ENCODE measurements around the gene S1PR1.

Gene S1PR1

DNA sequence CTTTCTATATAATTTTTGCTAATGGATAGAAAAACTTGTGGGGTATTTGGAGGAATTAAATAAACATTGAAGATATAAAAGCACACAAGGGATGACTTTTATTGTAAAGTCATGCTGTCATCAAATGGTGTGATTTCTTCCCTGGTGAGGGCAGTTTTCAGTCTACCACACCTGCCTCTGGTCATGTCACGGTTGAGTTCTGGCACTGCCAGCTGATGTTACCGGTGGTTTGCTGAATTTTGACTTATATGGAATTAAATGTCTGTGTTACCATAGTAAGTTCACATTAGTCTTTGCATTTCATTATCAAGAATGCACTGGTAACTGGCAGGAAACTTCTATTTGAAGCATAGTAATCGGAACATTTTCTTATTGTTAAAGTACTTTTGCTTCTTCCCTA lies 13.4 kb downstream of the S1PR1 start:
- no peak for DNase-seq

- no peak for DNase-seq
These were observed 13.9 kb downstream of the S1PR1 start for GRCh38 chr1:101250656-101251272.

GRCh38 chr1:101251504-101251903 lies 14.7 kb downstream of the S1PR1 start:
- DNase-seq = no peak

GRCh38 chr1:101253976-101254674 lies 17.3 kb downstream of the S1PR1 start:
- peak in 1 of 2 experiments; percentile 23 for DNase-seq

DNA sequence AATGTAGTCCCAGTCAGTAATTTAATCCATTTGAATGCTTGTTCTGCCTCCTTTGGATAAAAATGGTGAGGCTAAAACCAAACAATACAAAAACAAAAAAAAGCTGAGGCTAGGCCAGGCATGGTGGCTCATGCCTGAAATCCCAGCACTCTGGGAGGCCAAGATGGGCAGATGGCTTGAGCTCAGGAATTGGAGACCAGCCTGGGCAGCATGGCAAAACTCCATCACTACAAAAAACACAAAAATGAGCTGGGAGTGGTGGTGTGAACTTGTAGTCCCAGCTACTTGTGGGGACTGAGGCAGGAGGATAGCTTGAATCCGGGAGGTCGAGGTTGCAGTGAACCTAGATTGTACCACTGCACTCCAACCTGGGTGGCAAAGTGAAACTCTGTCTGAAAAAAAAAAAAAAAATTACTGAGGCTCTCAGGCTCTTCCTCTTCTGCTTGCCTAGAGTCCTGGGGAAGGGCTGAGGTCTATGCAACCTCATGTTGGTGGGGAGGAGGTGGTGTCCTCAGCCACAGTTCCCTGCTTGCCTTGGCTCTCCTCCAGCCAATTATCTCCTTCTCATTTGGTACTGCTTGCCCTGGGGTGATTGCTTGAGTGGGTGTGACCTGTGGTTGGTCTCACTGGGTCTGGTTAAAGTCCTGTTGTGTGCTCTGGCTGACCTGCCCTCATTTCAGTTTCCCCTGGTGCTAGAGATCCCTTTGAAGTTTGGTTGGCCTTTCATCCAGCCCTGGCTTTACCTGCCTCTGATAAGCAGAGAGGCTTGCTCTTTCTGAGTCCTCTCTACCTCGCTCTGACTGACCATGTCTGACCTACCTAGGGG lies 20.9 kb downstream of the S1PR1 start:
- peak; percentile 80 to 81 for DNase-seq

DNA sequence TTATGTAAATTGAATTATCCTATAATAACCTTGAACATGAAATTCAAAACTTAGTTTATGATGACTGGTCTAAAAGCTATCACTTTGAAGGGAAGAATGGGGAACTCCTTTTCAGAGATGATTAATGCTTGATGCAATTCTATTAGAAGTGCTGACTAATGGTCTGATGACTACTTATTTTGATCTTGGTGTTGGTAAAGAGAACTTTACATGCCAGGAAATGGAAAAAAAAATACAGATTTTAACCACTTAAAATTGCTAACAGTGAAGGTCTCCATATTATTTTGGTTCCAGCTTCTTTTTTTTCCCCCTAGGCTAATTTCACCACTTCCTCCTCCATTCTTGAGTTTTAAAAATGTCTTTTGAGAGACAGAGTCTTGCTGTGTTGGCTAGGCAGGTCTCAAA lies 22.9 kb downstream of the S1PR1 start:
- DNase-seq = peak; percentile 37 to 55

DNA sequence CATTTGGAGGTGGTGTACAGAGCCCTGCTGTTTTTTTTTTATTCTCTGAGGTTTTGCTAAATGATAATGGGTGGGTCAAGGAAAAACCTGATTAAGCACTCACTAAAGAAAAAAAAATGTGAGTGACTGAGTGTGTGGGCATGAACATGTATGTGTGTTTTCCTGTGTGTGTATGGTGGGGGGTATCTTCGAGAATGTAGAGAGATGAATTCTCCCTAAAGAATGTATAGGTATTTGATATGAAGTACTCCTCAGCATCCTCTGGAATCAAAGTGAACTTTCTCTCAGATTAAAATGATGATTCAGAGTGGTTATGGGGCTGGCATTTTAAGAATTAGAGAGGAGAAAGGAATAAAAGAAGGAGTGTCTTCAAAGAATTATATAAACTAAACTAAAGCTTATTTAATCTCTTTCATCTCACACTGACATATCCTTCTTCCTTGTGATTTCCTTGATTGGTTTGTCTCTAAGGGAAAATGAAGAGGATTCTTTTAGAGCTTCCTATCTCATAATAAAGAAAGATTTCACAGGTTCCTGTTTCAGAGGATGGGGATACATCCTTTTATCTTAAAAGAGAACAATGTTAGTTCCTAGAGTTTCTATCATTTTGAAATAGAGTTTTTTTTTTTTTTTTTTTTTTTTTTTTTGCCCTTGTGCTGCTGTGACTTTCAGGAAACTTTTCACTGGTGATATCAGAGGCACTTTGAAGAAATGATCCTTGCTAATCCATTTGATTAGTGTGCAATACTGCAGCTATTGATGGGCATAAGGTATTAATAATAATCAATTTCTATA lies 23.9 kb downstream of the S1PR1 start:
- no peak for DNase-seq

- DNase-seq = no peak
These were observed 24.8 kb downstream of the S1PR1 start for GRCh38 chr1:101261623-101262022.

GRCh38 chr1:101262060-101262459 lies 25.2 kb downstream of the S1PR1 start:
- DNase-seq = peak in 1 of 2 experiments; percentile 37

DNA sequence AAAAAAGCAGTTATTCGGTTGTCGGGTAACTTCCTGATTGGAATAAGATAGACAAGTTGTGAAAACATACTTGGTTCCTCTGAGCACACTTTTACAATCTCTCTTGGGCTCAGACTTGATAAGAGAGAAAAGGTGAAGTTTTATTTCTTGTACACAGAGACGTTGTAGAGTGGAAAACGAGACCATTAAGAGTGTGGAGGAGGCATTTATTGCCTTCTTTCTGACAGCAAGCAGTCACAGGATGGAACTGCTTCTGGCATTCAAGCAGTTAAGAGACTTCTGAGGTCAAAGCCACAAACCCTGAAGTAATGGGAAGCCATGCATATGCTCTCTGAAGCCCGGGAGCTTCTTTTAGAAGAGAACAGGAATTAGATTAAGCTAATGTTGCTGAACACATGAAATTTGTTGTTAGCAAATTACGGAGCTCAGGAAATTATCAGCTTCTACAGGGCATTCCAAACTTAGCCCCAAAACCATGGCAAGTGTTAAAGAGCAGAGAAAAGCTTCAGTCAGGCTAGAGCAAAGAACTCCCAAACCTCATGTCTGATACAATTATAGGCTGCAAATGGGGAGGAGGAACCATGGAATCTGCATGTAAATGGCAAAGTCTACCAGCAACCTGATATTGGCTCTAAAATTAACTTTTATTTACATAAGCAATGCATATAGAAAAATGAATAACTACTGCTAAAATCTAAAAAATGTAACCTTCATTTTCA lies 26.0 kb downstream of the S1PR1 start:
- DNase-seq = peak; percentile 63 to 80

- no peak for DNase-seq
These were observed 27.9 kb downstream of the S1PR1 start for GRCh38 chr1:101264697-101265096.

GRCh38 chr1:101265684-101266083 lies 28.9 kb downstream of the S1PR1 start:
- no peak for DNase-seq

DNA sequence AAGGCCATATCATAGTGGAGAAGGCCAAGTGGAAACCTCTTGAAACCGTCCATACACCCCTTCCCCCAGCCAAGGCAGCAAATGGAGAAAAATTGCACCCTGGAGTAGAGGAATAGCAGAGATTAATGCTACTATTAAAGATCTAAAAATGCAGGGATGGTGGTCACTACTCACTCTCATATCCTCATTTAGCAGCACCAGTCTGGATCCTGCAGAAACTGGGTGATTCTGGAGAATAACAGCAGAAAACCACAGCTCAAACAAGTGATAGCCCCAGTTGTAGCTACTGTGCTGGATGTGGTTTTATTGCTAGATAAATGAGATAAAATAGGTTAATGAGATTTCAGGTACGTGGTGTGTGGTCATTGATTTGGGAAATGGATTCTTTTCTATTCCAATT lies 30.3 kb downstream of the S1PR1 start:
- no peak for DNase-seq

DNA sequence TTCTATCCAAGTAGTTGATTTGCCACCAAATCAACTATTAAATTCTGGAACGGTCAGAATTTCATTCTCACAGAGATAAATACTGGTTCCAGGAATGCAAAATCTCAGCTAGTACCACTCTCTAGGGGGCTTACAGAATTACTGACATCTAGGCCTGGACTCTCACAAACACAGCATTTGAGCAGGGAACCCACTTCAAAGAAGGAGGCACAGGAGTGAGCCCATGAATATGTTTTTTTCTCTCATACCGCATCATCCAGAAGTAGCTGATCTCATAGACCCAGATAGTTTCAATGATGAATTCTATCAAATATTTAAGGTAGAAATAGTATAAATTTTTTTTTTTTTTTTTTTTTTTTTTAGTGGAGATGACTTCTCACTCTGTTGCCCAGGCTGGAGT lies 32.1 kb downstream of the S1PR1 start:
- DNase-seq = no peak

GRCh38 chr1:101275672-101276071 lies 38.9 kb downstream of the S1PR1 start:
- no peak for DNase-seq

- peak; percentile 19 to 20 for DNase-seq
These were observed 40.0 kb downstream of the S1PR1 start for GRCh38 chr1:101276818-101277217.

DNA sequence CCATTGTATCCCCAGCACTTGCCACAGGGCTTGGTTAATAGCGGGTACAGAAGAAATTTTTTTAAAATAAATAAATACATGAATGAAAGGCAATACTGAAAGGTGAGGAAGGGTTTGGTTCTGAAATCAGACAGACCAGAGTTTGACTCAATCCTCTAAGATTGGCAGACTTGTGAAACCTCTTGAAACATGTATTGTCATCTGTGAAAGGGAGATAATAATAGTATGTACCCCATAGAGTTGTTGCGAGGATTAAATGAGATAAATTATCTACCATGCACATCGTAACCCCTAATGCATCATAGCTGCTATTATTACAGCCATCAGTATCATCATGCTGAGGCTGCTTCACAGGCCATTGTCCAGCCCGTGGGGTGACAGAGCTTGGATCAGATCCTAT lies 41.4 kb downstream of the S1PR1 start:
- no peak for DNase-seq

- no peak for DNase-seq
These were observed 42.0 kb downstream of the S1PR1 start for GRCh38 chr1:101278845-101279244.

DNA sequence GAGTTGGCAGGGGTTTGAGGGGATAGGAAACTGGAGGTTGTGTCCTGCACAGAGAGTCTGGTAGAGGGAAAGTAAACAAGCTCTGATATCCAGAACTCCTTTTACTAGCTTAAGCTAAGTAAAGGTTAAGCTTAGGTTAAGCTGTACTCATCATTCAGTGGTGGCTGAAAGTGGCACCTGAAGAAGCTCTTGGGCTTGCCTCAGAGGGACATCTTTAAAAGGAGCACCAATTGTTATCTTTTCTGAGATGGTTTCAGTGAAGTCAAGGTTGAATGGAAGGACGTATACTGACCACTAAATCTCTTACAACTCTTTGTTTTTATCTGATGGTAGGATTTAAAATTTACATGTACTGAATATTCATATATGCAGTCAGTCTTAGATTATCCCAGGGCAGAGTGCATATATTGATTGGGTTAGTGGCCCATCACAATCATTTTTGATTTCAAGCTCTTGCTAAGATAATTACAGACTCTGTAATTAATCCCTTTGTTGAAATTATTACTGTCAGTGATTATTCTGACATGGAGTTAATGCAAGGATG lies 43.3 kb downstream of the S1PR1 start:
- DNase-seq = no peak

- no peak for DNase-seq
These were observed 44.3 kb downstream of the S1PR1 start for GRCh38 chr1:101280942-101281654.

DNA sequence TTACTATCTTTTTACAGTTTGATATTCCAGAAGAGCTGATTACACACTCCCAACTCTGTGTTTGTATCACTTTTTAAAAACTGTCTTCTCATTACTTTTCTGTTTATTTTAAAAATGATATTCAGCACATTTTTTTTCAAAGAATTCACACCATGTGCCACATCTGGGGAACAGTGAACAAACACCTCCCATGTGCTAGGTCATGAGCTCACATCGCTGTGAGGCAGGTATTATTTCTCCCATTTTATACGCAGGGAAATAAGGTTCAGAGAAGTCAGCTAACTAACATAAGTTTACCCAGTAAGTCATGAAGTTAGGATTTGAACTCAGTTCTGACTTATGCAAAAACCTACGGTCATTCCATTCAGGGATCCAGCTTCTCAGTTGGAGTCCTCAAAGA lies 44.9 kb downstream of the S1PR1 start:
- DNase-seq = no peak

All from Kasumi-1 (cell line).